Cardiac muscle cell (in vitro differentiated cells and primary cell): Measurements from ENCODE around the gene TBC1D4. TPM values are rescaled to one million over a fixed set of nuclear protein-coding genes. Genes with fewer than 3 reads are reported as not detected.
A peak's percentile ranks its signal among the peaks of the same experiment; 100 is the strongest.

Experiments
- DNase-seq, 2 donors: peaks; one replicate each; pipeline versions ENCODE4 v3.0.0 to v3.0.0-alpha.2; 2010 to 2017; ENCODE audit warnings: low read depth in 1 of 2, low spot score in 1 of 2
- H3K27ac ChIP-seq: fragments of 200-600 bp; sonication (generic); 2 replicates; pipeline ENCODE4 v1.5.1; 2016
- H3K27me3 ChIP-seq: fragments of 200-600 bp; sonication (generic); 2 replicates; pipeline ENCODE4 v1.6.0; 2016; ENCODE audit warnings: control low read depth
- H3K36me3 ChIP-seq: fragments of 200-600 bp; sonication (generic); 2 replicates; pipeline ENCODE4 v1.5.1; 2016; ENCODE audit warnings: control low read depth
- H3K4me1 ChIP-seq: fragments of 200-600 bp; sonication (generic); 2 replicates; pipeline ENCODE4 v1.8.1; 2017; ENCODE audit warnings: low read depth, mild to moderate bottlenecking, mixed run types
- H3K4me3 ChIP-seq: fragments of 200-600 bp; sonication (generic); 2 replicates; pipeline ENCODE4 v1.5.1; 2016; ENCODE audit warnings: mild to moderate bottlenecking
- H3K9me3 ChIP-seq: fragments of 200-600 bp; sonication (generic); 2 replicates; pipeline ENCODE4 v1.5.1; 2017; ENCODE audit warnings: low read depth, mild to moderate bottlenecking, control low read depth
- polyA plus RNA-seq: library from polyadenylated mRNA; unstranded; fragments of >200 nt; fragmentation: Nextera tagmentation; extraction: Ambion mirVana; gene quantifications from 2 replicates; pipeline ENCODE4 v1.2.1, GENCODE V29; 2016
- total RNA-seq: library from RNA; depleted of rRNA; stranded (reverse); fragments of >200 nt; gene quantifications from 2 replicates; pipeline ENCODE4 v1.2.3, GENCODE V29; 2016
- TF ChIP-seq, protein P1 (sequence below): IDR thresholded peaks from 2 replicates; pipeline ENCODE4 v1.5.1; 2012; ENCODE audit warnings: low read depth, mild to moderate bottlenecking, low read length

The TBC1D4 gene
- total and polyA plus RNA-seq, 2 experiments from 2014 or later = 14.8 to 43.7 TPM

DNA sequence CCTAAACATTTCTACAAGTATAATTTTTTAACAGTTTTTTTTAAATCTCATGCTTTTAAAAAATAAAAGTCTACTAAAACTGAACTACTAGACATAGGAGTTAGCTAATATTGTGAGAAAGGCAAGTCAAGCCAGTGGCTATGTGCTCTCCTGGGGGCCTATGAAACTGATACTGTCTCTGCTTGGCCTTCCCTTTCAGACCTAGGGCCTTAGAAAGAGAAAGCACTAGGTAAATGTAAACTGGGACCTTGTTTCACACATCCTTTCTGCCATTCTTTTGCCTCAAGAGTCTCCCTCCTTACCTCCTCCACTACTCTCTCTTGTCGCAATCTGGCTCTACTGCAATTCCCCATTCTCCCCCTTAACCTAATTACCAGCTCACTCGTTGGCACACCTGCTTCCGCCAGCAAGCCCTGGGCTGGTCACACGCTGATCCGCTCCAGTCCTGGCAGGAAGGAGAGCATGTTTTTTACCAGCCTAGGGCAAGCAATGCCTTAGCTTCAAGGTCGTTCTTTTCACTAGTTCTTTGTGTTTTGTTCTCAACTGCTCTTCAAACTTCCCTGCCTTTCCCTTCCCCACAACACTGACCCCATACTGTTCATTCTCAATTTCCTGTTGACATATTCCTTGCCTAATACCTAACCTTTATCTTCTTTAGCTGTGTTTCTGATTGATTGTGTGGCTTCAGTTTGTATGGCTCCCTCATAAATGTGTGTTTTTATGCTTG lies 23.1 kb downstream of the TBC1D4 start:
- no peak for DNase-seq
- Histone ChIP-seq H3K27me3 (no peaks in the 10 kb centered on the region), H3K27ac (peak overlapping the region; percentile 41), H3K4me1 (peaks cover 24% of the 10 kb centered on the region), H3K4me3 (no peak overlapping the region), H3K36me3 (no peaks in the 10 kb centered on the region), H3K9me3 (no peaks in the 10 kb centered on the region)
- TF ChIP-seq, protein P1, sequence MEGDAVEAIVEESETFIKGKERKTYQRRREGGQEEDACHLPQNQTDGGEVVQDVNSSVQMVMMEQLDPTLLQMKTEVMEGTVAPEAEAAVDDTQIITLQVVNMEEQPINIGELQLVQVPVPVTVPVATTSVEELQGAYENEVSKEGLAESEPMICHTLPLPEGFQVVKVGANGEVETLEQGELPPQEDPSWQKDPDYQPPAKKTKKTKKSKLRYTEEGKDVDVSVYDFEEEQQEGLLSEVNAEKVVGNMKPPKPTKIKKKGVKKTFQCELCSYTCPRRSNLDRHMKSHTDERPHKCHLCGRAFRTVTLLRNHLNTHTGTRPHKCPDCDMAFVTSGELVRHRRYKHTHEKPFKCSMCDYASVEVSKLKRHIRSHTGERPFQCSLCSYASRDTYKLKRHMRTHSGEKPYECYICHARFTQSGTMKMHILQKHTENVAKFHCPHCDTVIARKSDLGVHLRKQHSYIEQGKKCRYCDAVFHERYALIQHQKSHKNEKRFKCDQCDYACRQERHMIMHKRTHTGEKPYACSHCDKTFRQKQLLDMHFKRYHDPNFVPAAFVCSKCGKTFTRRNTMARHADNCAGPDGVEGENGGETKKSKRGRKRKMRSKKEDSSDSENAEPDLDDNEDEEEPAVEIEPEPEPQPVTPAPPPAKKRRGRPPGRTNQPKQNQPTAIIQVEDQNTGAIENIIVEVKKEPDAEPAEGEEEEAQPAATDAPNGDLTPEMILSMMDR = no peak

DNA sequence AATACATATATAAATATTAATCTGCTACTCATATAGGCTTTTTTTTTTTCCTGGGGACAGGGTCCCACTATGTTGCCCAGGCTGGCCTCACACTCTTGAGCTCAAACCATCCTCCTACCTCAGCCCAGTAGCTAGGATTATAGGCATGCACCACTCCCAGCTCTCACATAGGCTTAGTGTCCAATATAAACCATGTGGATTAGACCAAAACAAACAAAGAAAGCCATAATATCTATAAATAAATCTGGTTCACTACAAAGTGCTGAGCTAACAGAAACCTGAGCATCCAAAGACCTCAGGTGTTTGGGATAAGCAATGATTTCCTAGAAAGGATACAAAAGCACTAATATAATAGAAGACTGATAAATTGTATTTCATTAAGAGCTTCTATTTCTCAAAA lies 26.0 kb downstream of the TBC1D4 start:
- Histone ChIP-seq H3K27me3 (no peaks in the 10 kb centered on the region), H3K27ac (no peak overlapping the region), H3K9me3 (no peaks in the 10 kb centered on the region), H3K4me1 (peaks cover 14% of the 10 kb centered on the region), H3K36me3 (no peaks in the 10 kb centered on the region), H3K4me3 (no peak overlapping the region)
- TF ChIP-seq, protein P1 = no peak
- no peak for DNase-seq

DNA sequence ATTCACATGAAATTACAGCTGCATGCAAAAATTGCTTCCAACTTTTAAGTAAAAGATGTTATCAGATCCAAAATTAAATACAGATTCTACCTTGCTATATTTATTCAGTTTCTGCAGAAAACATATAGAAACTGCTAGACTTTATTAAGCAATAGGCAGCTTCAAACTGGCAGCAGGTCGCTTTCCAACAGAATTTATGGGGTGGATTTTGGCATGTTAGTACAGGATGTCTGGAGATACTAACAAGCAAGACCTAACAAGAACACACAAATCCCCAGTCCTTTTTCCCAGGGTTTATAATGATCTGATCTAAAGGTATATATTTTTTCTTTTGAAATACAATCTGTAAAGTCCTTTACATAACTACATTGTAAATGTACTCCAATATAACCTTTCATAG lies 27.5 kb downstream of the TBC1D4 start:
- peaks cover 10% of the 10 kb centered on the region for H3K4me1 ChIP-seq

DNA sequence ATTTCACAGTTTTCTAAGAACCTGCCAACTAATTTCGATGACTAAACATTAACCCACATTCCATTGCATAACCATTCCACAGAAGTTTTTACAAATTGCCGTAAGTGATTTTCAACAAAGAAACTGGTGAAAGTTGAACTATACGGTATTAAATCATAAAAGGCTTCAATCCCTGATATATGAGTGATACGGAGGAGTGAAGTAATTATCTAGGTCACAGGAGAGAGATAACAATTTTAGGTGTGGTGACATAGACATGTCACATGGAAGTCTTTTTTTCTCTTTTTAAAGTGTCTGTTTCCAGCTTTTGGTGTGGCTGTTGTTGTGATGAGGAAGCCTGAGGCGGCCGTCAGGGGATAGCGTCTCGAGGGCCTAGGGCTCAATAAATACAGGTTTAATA lies 29.4 kb downstream of the TBC1D4 start:
- no peaks in the 10 kb centered on the region for H3K4me1 ChIP-seq
- DNase-seq = peak in 1 of 2 donors; percentile 57
- TF ChIP-seq, protein P1 = no peak
- H3K36me3 ChIP-seq = no peaks in the 10 kb centered on the region
- no peak overlapping the region for H3K4me3 ChIP-seq
- no peaks in the 10 kb centered on the region for H3K27me3 ChIP-seq
- H3K27ac ChIP-seq = no peak overlapping the region
- H3K9me3 ChIP-seq = no peaks in the 10 kb centered on the region

More for the DNA sequence above, 27.5 kb downstream of the TBC1D4 start:
- Histone ChIP-seq H3K36me3 (no peaks in the 10 kb centered on the region), H3K27ac (no peak overlapping the region), H3K9me3 (no peaks in the 10 kb centered on the region), H3K4me3 (no peak overlapping the region), H3K27me3 (no peaks in the 10 kb centered on the region)
- TF ChIP-seq, protein P1 = no peak
- no peak for DNase-seq

DNA sequence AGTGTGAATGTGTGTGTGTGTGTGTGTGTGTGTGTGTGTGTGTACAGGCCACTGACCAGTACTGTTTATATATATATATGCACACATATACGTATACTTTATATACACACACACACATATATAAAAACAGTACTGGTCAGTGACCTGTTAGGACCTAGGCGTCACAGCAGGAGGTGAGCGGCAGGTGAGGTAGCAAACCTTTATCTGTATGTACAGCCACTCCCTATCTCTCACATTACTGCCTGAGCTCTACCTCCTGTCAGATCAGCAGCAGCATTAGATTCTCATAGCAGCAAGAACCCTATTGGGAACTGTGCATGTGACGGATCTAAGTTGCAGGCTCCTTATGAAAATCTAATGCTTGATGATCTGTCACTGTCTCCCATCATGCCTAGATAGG lies 34.5 kb downstream of the TBC1D4 start:
- no peak for DNase-seq
- peaks cover 6% of the 10 kb centered on the region for H3K4me1 ChIP-seq
- H3K27me3 ChIP-seq = no peaks in the 10 kb centered on the region
- no peak overlapping the region for H3K4me3 ChIP-seq
- TF ChIP-seq, protein P1 = no peak
- H3K36me3 ChIP-seq = no peaks in the 10 kb centered on the region
- no peaks in the 10 kb centered on the region for H3K9me3 ChIP-seq
- H3K27ac ChIP-seq = no peak overlapping the region
